PC-3 (cell line): Measurements from ENCODE around the gene ZNF341.

ENCODE experiments used
- EZH2 ChIP-seq: fragments of 300-600 bp; sonication (generic); IDR thresholded peaks from one replicate; pipeline ENCODE4 v1.6.1; 2017; ENCODE audit warnings: antibody characterized with exemption, mild to moderate bottlenecking, low read length; ENCODE audit not compliant: unreplicated experiment
- EZH2phosphoT487 ChIP-seq: fragments of 300-600 bp; sonication (generic); IDR thresholded peaks from 2 replicates; pipeline ENCODE4 v1.6.1; 2018; ENCODE audit warnings: mild to moderate bottlenecking, antibody characterized with exemption, low read length, borderline replicate concordance
- TF ChIP-seq, protein P1 (sequence below): fragments of 300-600 bp; sonication (generic); conservative IDR thresholded peaks from 2 replicates; pipeline ENCODE4 v1.5.1; 2017; ENCODE audit warnings: antibody characterized with exemption, low read depth, mild to moderate bottlenecking, low read length

- TF ChIP-seq, protein P1, sequence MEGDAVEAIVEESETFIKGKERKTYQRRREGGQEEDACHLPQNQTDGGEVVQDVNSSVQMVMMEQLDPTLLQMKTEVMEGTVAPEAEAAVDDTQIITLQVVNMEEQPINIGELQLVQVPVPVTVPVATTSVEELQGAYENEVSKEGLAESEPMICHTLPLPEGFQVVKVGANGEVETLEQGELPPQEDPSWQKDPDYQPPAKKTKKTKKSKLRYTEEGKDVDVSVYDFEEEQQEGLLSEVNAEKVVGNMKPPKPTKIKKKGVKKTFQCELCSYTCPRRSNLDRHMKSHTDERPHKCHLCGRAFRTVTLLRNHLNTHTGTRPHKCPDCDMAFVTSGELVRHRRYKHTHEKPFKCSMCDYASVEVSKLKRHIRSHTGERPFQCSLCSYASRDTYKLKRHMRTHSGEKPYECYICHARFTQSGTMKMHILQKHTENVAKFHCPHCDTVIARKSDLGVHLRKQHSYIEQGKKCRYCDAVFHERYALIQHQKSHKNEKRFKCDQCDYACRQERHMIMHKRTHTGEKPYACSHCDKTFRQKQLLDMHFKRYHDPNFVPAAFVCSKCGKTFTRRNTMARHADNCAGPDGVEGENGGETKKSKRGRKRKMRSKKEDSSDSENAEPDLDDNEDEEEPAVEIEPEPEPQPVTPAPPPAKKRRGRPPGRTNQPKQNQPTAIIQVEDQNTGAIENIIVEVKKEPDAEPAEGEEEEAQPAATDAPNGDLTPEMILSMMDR, result no peak
- TF ChIP-seq EZH2phosphoT487 (no peak), EZH2 (no peak)
Observed at GRCh38 chr20:33693289-33693688, 38.5 kb upstream of the ZNF341 start.
